GM19035 (cell line): ENCODE measurements around the gene SERTM2.
"Not testable (repeated sequence)": the region's sequence is repeated elsewhere in the genome, so short reads cannot be mapped to it uniquely, and the experiment has no call there.

Experiments used
- ATAC-seq: cut with Tn5 transposase; IDR thresholded peaks from one replicate; pipeline ENCODE4 v1.9.1; 2021; ENCODE audit not compliant: unreplicated experiment

The SERTM2 gene

DNA sequence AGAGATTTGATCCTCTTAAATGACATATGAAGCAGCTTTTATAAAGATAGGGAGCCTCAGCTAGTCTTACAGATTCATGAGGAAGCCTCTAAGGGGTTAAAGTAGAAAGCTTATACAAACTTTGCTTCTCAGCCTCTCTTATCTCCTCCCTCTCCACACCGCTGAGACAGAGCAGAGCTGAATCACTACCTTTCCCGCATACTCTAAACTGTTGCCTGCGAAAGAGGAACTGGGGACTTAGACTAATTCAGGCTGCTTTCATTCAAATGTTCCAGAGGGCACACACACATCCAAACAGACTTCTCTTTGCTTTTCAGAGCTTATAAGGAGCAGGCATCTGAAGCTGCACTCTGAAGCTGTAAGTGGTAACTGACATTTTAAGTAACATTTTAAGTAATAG is at the start of gene SERTM2:
Gene SERTM2, plus strand, starts transcription at position 169 of the 400 bp plus-strand sequence. CDS start 7,213 bp downstream, outside the sequence.
- ATAC-seq, result peak; percentile 79

DNA sequence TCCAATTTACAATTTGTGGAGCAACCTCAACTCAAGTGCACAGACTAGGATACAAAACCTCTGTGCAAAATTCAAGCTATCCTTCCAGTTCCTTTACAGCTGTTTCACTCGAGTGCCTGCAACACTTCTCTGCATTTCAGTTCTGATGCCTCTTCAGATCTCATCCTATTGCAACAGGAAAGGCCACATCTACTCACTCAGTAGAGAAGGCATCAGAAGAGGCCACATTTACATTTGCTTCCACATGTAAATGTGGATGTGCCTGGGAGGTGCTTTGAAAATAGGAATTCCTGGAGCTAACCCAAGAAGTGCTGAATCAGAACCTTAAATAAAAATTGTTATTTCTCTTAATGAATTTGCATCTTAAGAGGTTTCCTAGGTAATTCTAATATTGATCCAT is 45.8 kb upstream of the SERTM2 start:
- no peak for ATAC-seq

DNA sequence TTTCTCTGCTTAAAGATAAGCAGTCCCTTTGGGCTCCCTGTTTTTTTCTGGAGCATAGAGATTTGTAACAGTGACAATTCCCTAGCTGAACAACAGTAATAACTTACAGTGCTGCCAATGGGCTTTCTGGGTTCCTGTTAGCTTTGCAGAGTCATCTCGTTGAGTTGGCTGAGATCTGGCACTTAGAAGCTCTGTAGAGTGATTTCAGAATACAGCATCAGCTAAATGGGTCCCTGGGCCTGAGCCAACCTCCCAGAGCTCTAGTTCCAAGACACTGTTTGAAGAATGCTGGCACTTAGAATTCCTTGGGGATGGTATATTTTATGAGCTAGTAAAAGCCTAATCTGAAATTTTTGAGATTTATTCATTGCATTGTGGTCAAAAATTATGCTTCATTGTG is 43.5 kb upstream of the SERTM2 start:
- no peak for ATAC-seq

DNA sequence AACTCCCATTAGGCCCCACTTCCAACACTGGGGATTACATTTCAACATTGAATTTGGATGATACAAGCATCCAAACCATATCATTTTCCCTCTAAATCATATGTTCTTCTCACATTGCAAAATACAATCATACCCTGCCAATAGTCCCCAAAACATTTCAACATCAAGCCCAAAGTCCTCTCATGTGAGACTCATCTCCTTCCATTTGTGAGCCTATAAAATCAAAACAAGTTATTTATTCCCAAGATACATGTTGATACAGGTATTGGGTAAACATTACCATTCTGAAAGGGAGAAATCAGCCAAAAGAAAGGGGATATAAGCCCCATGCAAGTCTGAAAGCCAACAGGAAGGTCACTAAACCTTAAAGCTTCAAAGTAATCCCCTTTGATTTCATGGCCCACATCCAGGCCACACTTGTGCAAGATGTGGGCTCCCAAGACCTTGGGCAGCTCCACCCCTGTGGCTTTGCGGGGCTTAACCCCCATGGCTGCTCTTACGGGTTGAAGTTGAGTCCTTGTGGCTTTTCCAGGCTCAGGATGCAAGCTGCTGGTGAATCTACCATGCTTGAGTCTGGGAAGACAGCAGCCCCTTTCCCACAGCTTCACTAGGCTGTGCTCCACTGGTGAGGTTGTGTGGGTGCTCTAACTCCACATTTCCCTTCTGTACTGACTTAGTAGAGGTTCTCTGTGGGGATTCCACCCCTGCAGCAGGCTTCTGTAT is 40.6 kb upstream of the SERTM2 start:
- no peak for ATAC-seq

DNA sequence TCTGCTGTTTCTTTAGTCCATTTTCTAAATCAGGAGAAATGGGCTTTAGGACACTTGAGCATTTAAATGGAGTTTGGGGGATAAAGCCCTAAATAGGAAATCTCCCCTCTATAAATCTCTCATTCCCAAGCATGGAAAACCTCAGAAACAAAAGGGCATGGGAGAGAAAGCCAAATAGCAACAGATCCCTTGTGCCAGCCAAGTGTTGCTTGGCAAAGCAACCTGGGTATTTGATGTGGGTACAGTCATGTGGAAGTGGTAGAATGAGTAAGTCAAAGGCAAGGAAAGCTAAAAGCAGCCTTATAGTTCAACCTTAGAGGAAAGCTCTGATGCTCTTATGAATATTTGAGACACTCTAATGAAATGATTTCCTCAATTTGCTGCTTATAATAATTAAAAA is 29.5 kb upstream of the SERTM2 start:
- ATAC-seq, result no peak

DNA sequence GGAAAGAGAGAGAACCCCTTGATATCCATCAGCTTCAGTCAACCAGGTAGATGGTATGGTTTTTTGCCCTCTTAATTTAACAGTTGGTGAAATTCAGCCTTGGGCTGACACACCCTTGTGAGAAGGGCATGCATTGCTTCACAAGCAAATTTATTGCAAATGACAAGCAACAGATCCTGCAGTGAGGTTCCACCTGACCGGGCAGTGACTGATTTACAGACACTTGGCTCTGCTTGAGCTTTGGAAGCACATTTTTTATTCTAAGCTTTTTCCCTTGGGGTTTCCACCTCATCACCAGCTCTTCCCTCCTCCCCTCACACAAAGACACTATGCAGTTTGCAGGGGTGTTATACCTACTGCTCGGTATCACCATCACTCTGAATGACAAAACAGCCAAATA is 28.3 kb upstream of the SERTM2 start:
- ATAC-seq, result no peak

DNA sequence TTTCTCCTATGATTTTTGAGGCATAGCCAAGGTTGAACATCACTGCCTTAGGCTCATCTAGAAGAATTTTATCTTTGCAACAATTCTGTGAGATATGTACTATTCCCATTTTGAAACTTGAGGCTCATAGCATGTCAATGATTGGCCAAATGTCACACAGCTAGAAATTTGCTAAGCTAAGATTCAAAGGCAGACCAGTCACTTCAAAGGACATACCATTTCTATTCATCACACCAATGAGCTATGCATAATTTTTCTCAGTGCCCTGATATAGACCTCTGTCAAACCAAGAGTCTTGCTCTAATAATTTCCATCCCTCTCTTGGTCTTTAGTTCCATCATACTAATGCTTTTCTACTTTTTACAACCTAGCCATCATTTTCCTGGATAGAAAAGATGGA is 27.6 kb upstream of the SERTM2 start:
- ATAC-seq, result no peak

DNA sequence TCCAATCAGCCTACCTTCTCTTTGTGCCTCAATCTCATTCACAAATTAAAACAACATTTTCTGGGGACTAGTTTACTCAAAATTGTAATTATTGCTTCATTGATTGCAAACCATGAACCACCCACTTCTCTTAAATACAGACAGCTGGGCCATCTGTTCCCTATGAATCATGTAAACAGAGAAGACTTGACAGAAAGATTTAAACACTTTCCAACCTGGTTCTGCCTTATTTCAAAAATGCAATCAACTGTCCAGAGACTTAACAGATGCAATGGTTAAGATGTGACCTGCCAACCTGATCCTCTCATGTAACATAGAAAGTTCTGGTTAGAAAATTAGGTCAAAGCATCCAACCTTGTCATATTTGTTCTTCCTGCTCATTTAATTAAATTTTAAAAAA is 20.8 kb upstream of the SERTM2 start:
- no peak for ATAC-seq

DNA sequence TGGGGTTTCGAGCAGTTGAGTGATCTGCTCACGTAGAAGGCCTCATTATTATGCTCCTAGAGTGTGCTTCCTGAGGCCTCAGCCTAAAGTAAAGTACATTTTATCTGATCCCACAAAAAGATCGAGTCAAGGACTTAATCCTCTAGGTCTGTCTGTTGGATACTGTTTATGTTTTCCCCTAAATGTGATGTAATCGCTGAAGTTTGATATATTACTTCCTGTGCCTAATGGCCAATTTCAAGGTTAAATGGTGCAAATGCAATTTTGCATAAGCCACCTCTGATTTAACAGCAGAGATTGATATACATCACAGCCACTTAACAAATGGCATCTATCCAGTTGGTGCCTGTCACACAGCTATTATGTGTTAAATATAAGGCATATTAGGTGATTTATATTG is 19.4 kb upstream of the SERTM2 start:
- no peak for ATAC-seq

DNA sequence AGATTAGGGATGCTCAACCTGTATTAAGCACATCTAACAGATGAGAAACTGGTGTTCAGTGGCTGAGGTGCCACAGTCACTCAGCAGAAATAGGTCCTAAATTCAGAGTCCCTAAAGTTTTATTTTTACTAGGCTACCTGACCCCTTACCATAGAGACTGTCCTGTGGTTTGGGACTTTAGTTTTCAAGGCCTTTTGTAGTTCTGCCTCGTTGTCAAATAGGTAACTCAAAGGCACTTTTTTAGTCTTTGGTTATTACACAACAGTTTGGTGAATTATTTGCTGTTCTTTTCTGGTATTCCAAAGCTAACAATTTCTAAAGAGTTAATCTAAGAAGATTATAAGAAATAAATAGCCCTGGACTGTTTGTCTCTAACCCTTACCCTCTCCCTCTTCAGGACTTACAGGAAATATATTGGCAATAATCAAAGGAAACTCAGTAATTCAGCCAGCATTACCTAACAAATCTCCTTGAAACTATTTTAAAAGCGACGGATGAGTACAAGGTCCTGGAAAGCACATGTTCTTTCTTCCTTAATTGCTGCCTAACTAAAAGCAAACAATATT is 12.8 kb upstream of the SERTM2 start:
- ATAC-seq, result no peak

DNA sequence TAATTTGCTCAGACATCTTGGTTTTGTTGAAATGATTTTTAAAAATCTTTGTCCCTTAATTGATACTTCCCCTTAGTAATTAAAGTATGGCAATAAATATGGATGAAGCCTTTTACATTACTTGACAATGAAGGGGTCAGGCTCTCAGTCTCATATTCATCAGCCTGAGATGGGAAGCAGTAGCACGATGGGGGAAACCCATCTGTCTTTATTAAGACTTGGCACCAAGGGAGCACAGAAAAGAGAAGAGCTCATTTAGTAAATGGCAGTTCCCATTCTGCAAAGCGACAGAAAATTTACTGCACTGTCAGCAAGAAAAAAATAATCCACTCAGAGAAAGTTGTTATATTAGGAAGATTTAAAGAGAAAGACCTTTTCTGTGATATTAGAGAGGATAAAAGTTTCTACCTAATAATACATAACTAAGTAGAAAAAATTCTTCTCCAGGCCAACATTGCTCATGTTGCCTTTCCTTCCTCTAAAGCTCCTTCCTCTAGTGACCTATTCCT is 7.9 kb upstream of the SERTM2 start:
- no peak for ATAC-seq

DNA sequence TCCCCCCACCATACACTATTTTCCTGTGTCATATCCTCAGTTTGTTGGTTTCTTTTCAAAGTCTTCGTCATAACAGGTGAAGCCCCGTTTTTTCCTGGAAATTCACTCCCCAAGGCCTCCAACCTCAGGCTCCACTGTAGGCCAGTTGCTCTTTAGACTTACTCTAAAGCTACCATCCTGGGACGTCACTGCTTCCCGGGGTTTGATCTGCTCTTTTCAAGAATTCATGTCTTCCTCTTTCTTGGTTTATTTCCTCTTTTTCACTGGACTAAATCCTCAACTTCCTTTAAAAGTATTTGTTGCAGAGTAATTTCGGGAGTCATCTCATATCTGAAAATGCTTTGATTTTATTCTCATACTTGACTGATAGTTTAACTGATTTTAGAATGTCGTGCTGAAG is 6.5 kb upstream of the SERTM2 start:
- no peak for ATAC-seq

DNA sequence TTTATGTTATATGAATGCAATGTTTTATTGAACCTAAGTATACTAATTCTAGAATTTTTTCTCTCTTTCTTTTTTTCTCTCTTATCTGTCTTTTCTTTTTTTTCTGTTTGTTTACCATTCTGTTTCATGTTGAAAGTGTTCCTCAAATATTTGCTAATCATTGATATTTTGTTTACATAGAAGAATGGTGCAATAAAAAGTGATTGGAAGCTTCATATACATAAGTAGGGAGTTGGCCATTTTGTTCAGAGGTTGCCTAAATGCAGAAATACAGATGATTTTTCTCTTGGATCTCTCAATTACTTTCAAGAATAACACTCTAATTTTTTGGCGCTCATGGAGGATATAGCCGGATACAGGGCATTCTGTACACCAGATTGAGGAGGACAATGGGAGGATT is 5.7 kb upstream of the SERTM2 start:
- no peak for ATAC-seq

DNA sequence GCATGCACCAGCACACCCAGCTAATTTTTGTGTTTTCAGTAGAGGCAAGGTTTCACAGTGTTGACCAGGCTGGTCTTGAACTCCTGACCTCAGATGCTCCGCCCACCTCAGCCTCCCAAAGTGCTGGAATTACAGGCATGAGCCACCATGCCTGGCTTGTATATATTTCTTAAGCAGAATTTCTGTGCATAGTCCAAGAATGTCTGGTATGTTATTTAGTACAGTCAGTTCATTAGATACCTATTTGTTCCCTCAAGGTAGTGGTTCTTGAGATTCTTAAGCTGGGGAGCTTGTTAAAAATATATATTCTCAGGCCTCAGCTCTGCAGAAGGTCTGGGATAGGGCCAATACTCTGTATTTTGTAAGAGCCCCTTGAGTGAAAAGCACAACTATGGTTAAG is 4.6 kb upstream of the SERTM2 start:
- ATAC-seq, result no peak

DNA sequence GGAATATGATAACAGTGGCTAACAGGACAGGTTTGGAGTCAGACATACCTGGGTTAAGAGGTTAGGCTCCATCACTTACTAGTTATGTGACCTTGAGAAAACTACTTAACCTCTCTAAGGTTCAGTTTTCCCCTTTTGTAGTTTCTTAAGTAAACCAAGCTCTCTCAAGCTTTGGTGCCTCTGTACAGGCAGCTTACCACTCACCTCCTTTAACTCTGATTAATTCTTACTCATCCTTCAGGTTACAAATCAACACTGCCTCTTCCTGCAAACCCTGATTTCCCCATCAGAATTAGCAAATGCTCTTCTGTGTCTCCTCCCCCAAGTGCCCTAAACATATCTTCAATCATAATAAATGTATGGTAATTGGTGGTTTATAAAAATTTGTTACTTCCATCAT is 3.5 kb upstream of the SERTM2 start:
- no peak for ATAC-seq

DNA sequence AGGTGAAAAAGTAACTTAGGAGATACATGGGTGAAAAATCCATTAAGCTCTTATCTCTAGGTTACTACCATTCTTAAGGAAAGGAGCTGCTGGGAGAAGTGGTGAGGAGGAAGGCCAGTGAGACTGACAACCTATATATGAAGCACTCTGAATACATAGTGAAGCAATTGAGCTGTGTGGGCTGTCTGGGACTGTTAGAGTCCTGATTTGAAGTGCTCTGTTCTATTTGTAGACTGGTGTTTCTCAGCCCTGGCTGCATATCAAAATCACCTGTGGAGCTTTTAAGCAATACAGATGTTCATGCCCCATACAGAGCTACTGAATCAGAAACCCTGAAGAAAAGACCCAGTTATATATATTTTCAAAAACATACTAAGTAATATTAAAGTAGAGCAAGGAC is 3.9 kb downstream of the SERTM2 start:
- ATAC-seq, result no peak

DNA sequence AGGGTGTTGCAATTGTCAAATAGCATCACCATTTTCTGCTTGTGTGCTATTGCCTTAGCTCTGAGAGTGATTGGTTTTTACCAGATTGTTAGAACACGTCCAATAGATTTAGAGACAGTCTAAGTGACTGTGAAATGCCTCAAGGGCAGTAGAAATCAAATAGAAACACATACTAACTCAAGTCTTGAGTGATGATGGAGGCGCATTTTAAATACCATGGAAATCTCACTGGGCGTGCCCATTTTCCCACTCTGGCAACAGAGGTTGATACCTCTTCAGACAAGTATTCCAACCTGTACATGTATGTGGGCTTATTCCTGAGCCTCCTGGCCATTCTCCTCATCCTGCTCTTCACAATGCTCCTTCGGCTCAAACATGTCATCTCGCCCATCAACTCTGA is 7.2 kb downstream of the SERTM2 start:
- ATAC-seq, result no peak

DNA sequence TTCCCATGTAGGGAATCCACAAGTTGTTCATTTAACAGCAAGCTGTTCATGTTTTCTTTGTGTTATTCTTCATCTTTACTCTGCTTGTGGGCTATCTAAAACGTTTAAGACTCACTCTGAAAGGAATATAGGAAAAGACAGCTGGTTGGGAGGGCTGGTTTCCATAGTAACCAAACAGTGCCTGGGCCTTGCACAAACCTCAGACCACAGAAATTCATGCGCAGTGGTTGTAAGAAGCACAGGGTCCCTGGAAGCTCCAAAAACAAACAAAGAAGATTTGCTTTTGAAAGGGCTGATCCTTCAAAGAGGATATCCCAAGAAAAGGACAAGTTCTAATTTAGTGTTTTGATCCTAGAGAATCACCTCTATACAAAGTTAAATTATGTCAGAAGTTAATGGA is 7.8 kb downstream of the SERTM2 start:
- no peak for ATAC-seq

DNA sequence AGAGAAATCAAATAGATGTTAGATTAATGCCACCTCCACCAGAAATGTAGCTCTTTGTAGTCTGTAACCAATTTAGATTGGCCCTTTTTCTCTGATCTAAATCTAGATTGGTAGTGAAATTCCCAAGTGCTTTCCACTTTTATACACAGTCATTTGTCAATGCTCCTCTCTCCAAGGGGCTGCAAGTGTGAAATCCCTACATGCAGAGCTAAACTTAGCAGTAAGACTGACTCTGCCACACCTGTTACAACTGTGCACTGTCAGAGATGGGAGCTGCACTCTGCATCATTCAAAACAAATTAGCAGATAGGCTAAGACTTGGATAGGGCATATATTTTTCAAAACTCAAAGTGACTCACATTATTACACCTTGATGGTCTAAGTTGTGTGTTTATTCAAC is 9.1 kb downstream of the SERTM2 start:
- ATAC-seq, result no peak

DNA sequence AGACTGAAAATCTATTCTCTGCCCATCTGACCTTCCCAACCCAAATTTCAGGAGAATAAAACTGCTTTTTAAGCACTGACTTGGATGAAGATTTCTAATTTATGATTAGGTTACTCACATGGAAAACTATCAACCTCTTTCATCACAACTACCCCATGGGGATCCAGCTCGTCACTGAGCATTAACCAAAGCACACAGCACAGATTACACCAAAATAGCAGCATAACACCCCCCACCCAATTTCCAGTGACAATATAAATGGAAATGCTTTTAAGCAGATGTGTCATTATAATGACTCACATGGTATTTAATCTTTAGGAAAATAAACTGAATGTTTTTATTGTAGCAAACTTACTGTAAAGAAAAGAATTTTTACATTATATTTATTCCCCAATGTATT is 9.7 kb downstream of the SERTM2 start:
- ATAC-seq, result no peak

DNA sequence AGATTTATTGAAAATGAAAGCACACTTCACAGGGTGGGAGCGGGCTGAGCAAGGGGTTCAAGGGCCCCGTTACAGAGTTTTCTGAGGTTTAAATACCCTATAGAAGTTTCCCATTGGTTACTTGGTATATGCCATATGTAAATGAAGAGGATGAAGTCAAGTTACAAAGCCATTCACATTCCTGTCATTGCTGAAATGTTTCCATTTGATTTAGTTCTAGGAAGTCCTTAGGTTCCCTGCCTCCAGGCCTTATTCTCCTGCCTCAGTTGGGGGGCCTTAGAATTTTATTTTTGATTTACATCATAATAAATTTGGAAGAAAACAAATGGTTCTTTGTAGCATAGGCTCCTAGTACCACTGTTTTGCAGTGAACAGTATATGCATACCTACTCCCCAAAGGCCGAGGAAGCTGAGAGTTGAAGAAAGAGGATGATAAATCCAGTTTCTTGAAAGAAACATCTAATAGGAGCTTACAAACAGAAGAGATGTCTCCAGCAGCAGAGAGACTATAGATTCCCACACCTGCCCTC is 31.8 kb downstream of the SERTM2 start:
- no peak for ATAC-seq

DNA sequence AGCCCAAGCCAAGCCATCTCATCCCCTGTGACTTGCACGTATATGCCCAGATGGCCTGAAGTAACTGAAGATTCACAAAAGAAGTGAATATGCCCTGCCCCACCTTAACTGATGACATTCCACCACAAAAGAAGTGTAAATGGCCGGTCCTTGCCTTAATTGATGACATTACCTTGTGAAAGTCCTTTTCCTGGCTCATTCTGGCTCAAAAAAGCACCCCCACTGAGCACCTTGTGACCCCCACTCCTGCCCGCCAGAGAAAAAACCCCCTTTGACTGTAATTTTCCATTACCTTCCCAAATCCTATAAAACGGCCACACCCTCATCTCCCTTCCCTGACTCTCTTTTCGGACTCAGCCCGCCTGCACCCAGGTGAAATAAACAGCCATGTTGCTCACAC is 37.8 kb downstream of the SERTM2 start:
- not testable (repeated sequence) for ATAC-seq
